SK-N-SH treated with all-trans-retinoic acid at 6 μM for 48 hours (cell line): ENCODE measurements around the gene PDE5A.

ENCODE experiments used
- ATAC-seq: fragments of 200-7000 bp; cut with Tn5 transposase; 3 replicates; pipeline ENCODE4 v1.9.1; 2020; ENCODE audit warnings: mild to moderate bottlenecking, moderate library complexity
- CREB5 ChIP-seq: fragments of 250-450 bp; sonication (Bioruptor Pico); IDR thresholded peaks from 2 replicates; pipeline ENCODE4 v1.5.1; 2020; ENCODE audit warnings: low read depth, mild to moderate bottlenecking, moderate library complexity
- CSDC2 ChIP-seq: fragments of 250-450 bp; sonication (Bioruptor Pico); IDR thresholded peaks from 2 replicates; pipeline ENCODE4 v1.5.0; 2020; ENCODE audit warnings: mild to moderate bottlenecking, moderate library complexity
- CSRNP3 ChIP-seq: fragments of 250-450 bp; sonication (Bioruptor Pico); IDR thresholded peaks from 2 replicates; pipeline ENCODE4 v1.5.1; 2021; ENCODE audit warnings: mild to moderate bottlenecking, moderate library complexity
- ESRRG ChIP-seq: fragments of 250-450 bp; sonication (Bioruptor Pico); IDR thresholded peaks from 2 replicates; pipeline ENCODE4 v1.6.1; 2021; ENCODE audit warnings: mild to moderate bottlenecking
- GLIS3 ChIP-seq: fragments of 250-450 bp; sonication (Bioruptor Pico); IDR thresholded peaks from 2 replicates; pipeline ENCODE4 v1.5.0; 2020; ENCODE audit warnings: mild to moderate bottlenecking, moderate library complexity
- ISL1 ChIP-seq: fragments of 250-450 bp; sonication (Bioruptor Pico); IDR thresholded peaks from 2 replicates; pipeline ENCODE4 v2.1.2; 2022; ENCODE audit warnings: mild to moderate bottlenecking, moderate library complexity
- OSR1 ChIP-seq: fragments of 250-450 bp; sonication (Bioruptor Pico); IDR thresholded peaks from 2 replicates; pipeline ENCODE4 v1.8.0; 2022; ENCODE audit warnings: moderate library complexity, mild to moderate bottlenecking, inconsistent platforms
- PATZ1 ChIP-seq: fragments of 250-450 bp; sonication (Bioruptor Pico); IDR thresholded peaks from 2 replicates; pipeline ENCODE4 v1.8.0; 2020; ENCODE audit warnings: mild to moderate bottlenecking, moderate library complexity, borderline replicate concordance
- POU6F1 ChIP-seq: fragments of 250-450 bp; sonication (Bioruptor Pico); IDR thresholded peaks from 2 replicates; pipeline ENCODE4 v1.8.0; 2021; ENCODE audit warnings: low read depth, mild to moderate bottlenecking, moderate library complexity, borderline replicate concordance
- PPARA ChIP-seq: fragments of 250-450 bp; sonication (Bioruptor Pico); IDR thresholded peaks from 2 replicates; pipeline ENCODE4 v1.5.0; 2020; ENCODE audit warnings: mild to moderate bottlenecking, borderline replicate concordance
- RARB ChIP-seq: fragments of 250-450 bp; sonication (Bioruptor Pico); IDR thresholded peaks from 2 replicates; pipeline ENCODE4 v1.8.0; 2021; ENCODE audit warnings: mild to moderate bottlenecking, moderate library complexity
- SNAI2 ChIP-seq: fragments of 250-450 bp; sonication (Bioruptor Pico); IDR thresholded peaks from 2 replicates; pipeline ENCODE4 v1.5.0; 2020; ENCODE audit warnings: mild to moderate bottlenecking, moderate library complexity
- TOX ChIP-seq: fragments of 250-450 bp; sonication (Bioruptor Pico); IDR thresholded peaks from 2 replicates; pipeline ENCODE4 v1.8.0; 2021; ENCODE audit warnings: mild to moderate bottlenecking, moderate library complexity, borderline replicate concordance
- TSHZ2 ChIP-seq: fragments of 250-450 bp; sonication (Bioruptor Pico); IDR thresholded peaks from 2 replicates; pipeline ENCODE4 v1.5.0; 2020; ENCODE audit warnings: mild to moderate bottlenecking, moderate library complexity
- ZFP3 ChIP-seq: fragments of 250-450 bp; sonication (Bioruptor Pico); IDR thresholded peaks from 2 replicates; pipeline ENCODE4 v1.5.0; 2020; ENCODE audit warnings: mild to moderate bottlenecking, moderate library complexity
- ZNF565 ChIP-seq: fragments of 450-650 bp; formaldehyde crosslinking; conservative IDR thresholded peaks from 2 replicates; pipeline ENCODE4 v1.5.0; 2020; ENCODE audit warnings: low read depth, mild to moderate bottlenecking, moderate library complexity
- ZNF70 ChIP-seq: fragments of 450-650 bp; formaldehyde crosslinking; IDR thresholded peaks from 2 replicates; pipeline ENCODE4 v1.5.0; 2020; ENCODE audit warnings: mild to moderate bottlenecking, moderate library complexity
- ZNF8 ChIP-seq: fragments of 450-650 bp; formaldehyde crosslinking; IDR thresholded peaks from 2 replicates; pipeline ENCODE4 v1.5.0; 2020; ENCODE audit warnings: mild to moderate bottlenecking, moderate library complexity

Gene PDE5A

GRCh38 chr4:119523399-119523798 is 105.2 kb downstream of the PDE5A start (continued):
- TF ChIP-seq POU6F1 (CRISPR knock-in tag): no peak
- no peak for TF ChIP-seq RARB
- peak; percentile 82 for TF ChIP-seq ISL1 (CRISPR knock-in tag)
- no peak for TF ChIP-seq PPARA (CRISPR knock-in tag)

- no peak for ATAC-seq
- TF ChIP-seq ZNF565 (CRISPR knock-in tag) (no peak), ESRRG (CRISPR knock-in tag) (no peak), ZFP3 (no peak)
- TF ChIP-seq, all 23 proteins: peak for 0
These were observed 107.3 kb downstream of the PDE5A start for GRCh38 chr4:119521268-119521667.

GRCh38 chr4:119518915-119519410 is 109.6 kb downstream of the PDE5A start:
- TF ChIP-seq CREB5 (CRISPR knock-in tag) (no peak), TOX (CRISPR knock-in tag) (no peak), GLIS3 (no peak), PPARA (CRISPR knock-in tag) (no peak), ZFP3 (no peak), ESRRG (CRISPR knock-in tag) (no peak), OSR1 (CRISPR knock-in tag) (no peak), RARB (no peak), CSDC2 (CRISPR knock-in tag) (no peak), ZNF70 (no peak), PATZ1 (no peak), CSRNP3 (no peak), ZNF565 (CRISPR knock-in tag) (no peak)
- ATAC-seq: no peak

- peak; percentile 1; the same call in 1 of the 2 replicates for TF ChIP-seq GLIS3
- TF ChIP-seq OSR1 (CRISPR knock-in tag): no peak
- no peak for TF ChIP-seq SNAI2 (CRISPR knock-in tag)
- TF ChIP-seq TSHZ2 (CRISPR knock-in tag): peak; percentile 66; the same call in 1 of the 2 replicates
- TF ChIP-seq ISL1 (CRISPR knock-in tag): peak; percentile 75
- no peak for TF ChIP-seq PATZ1
- no peak for TF ChIP-seq ZNF8 (CRISPR knock-in tag)
- no peak for TF ChIP-seq TOX (CRISPR knock-in tag)
- TF ChIP-seq CREB5 (CRISPR knock-in tag): peak; percentile 68; the same call in 1 of the 2 replicates
- peak; percentile 58 for ATAC-seq
These were observed 110.2 kb downstream of the PDE5A start for GRCh38 chr4:119518230-119518892.
